ENCODE measurements around the gene HSF2. TPM values are rescaled to one million over a fixed set of nuclear protein-coding genes. Genes with fewer than 3 reads are reported as not detected.

Gene HSF2
- total and polyA plus RNA-seq, 2 of the 13 experiments (the other 11 are each of a cell fraction or from before 2014, with no cell fraction given): 24.8 to 26.4 TPM

GRCh38 chr6:122471107-122472021, 71.9 kb downstream of the HSF2 start, which contains the start of gene SERINC1 (continued):
- TF ChIP-seq HMGXB4 (CRISPR knock-in tag; IDR thresholded peaks at IDR 0.05; ENCODE audit: borderline replicate concordance in 1 of 2, low read depth in 1 of 2) (peak; percentile 94), ONECUT2 (CRISPR knock-in tag; IDR thresholded peaks at IDR 0.05) (no peak), ZNF589 (CRISPR knock-in tag; conservative IDR thresholded peaks at IDR 0.05) (no peak), HMGA1 (CRISPR knock-in tag; conservative IDR thresholded peaks at IDR 0.05) (no peak), NR2F6 (IDR thresholded peaks at IDR 0.05) (no peak), NR2F6 (CRISPR knock-in tag; IDR thresholded peaks at IDR 0.05) (peak; percentile 59; the same call in 1 of the 2 replicates), SRF (IDR thresholded peaks at IDR 0.05; ENCODE audit: low read depth, low read length) (no peak), ZNF562 (CRISPR knock-in tag; IDR thresholded peaks at IDR 0.05; ENCODE audit: borderline replicate concordance) (no peak), SP2 (CRISPR knock-in tag; IDR thresholded peaks at IDR 0.05) (peak; percentile 81), AHR (CRISPR knock-in tag; IDR thresholded peaks at IDR 0.05) (peak; percentile 64), MTF1 (CRISPR knock-in tag; IDR thresholded peaks at IDR 0.05) (no peak), DMTF1 (CRISPR knock-in tag; IDR thresholded peaks at IDR 0.05) (no peak), IRX3 (CRISPR knock-in tag; IDR thresholded peaks at IDR 0.05; ENCODE audit: borderline replicate concordance, low read depth) (peak; percentile 86; the same call in 1 of the 2 replicates), ARHGAP35 (CRISPR knock-in tag; IDR thresholded peaks at IDR 0.05; ENCODE audit: borderline replicate concordance) (peak; percentile 75; the same call in 1 of the 2 replicates), PAX8 (CRISPR knock-in tag; IDR thresholded peaks at IDR 0.05; ENCODE audit: borderline replicate concordance) (peak; percentile 81; the same call in 1 of the 2 replicates), PREB (CRISPR knock-in tag; IDR thresholded peaks at IDR 0.05) (no peak), ZBED4 (CRISPR knock-in tag; IDR thresholded peaks at IDR 0.05; ENCODE audit: borderline replicate concordance) (peak; percentile 43; the same call in 1 of the 2 replicates), ZNF138 (CRISPR knock-in tag; IDR thresholded peaks at IDR 0.05; ENCODE audit: low read depth) (peak; percentile 93), PAF1 (CRISPR knock-in tag; IDR thresholded peaks at IDR 0.05) (no peak), ZNF788 (CRISPR knock-in tag; IDR thresholded peaks at IDR 0.05; ENCODE audit: borderline replicate concordance) (peak; percentile 20; the same call in 1 of the 2 replicates)
